GM12878 (cell line): ENCODE results near the gene FOXI3.

ENCODE experiments used
- ATF7 ChIP-seq: fragments of 450-650 bp; IDR thresholded peaks from 2 replicates; pipeline ENCODE4 v1.6.1; 2016; ENCODE audit warnings: low read depth, mild to moderate bottlenecking
- E2F4 ChIP-seq: IDR thresholded peaks from 2 replicates; pipeline ENCODE4 v1.6.1; 2012; ENCODE audit warnings: low read depth, low read length, improper control_type of control experiment
- ELK1 ChIP-seq: IDR thresholded peaks from 2 replicates; pipeline ENCODE4 v1.6.1; 2012; ENCODE audit warnings: low read depth, low read length, improper control_type of control experiment
- EZH2 ChIP-seq: IDR thresholded peaks from 2 replicates; pipeline ENCODE4 v1.6.1; 2012; ENCODE audit warnings: low read depth, mild to moderate bottlenecking, control low read depth, inconsistent platforms, low read length, borderline replicate concordance; ENCODE audit not compliant: control insufficient read depth
- REST ChIP-seq: IDR thresholded peaks from 2 replicates; pipeline ENCODE4 v1.6.1; 2012; ENCODE audit warnings: mild to moderate bottlenecking, low read depth, low read length
- ZNF274 ChIP-seq: IDR thresholded peaks from one replicate; pipeline ENCODE4 v1.8.0; 2011; ENCODE audit not compliant: insufficient read length, insufficient read depth
- TF ChIP-seq, protein P1 (sequence below): fragments of 450-650 bp; IDR thresholded peaks from 2 replicates; pipeline ENCODE4 v1.6.1; 2017; ENCODE audit warnings: mild to moderate bottlenecking
- TF ChIP-seq, protein P2 (sequence below), 3 experiments: IDR thresholded peaks in 2 of 3; conservative IDR thresholded peaks in 1 of 3; 2 replicates each; pipeline ENCODE4 v1.5.1; 2011; ENCODE audit warnings: low read depth in 3 of 3, low read length in 3 of 3, mild to moderate bottlenecking in 3 of 3, control low read depth in 2 of 3, moderate library complexity in 2 of 3, inconsistent platforms in 1 of 3, mixed read lengths in 1 of 3; ENCODE audit not compliant: control insufficient read depth in 2 of 3, insufficient read depth in 1 of 3; ENCODE audit errors: extremely low read depth in 1 of 3

- TF ChIP-seq, protein P1, sequence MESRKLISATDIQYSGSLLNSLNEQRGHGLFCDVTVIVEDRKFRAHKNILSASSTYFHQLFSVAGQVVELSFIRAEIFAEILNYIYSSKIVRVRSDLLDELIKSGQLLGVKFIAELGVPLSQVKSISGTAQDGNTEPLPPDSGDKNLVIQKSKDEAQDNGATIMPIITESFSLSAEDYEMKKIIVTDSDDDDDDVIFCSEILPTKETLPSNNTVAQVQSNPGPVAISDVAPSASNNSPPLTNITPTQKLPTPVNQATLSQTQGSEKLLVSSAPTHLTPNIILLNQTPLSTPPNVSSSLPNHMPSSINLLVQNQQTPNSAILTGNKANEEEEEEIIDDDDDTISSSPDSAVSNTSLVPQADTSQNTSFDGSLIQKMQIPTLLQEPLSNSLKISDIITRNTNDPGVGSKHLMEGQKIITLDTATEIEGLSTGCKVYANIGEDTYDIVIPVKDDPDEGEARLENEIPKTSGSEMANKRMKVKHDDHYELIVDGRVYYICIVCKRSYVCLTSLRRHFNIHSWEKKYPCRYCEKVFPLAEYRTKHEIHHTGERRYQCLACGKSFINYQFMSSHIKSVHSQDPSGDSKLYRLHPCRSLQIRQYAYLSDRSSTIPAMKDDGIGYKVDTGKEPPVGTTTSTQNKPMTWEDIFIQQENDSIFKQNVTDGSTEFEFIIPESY, result no peak
- TF ChIP-seq ELK1, result no peak
- TF ChIP-seq, protein P2, sequence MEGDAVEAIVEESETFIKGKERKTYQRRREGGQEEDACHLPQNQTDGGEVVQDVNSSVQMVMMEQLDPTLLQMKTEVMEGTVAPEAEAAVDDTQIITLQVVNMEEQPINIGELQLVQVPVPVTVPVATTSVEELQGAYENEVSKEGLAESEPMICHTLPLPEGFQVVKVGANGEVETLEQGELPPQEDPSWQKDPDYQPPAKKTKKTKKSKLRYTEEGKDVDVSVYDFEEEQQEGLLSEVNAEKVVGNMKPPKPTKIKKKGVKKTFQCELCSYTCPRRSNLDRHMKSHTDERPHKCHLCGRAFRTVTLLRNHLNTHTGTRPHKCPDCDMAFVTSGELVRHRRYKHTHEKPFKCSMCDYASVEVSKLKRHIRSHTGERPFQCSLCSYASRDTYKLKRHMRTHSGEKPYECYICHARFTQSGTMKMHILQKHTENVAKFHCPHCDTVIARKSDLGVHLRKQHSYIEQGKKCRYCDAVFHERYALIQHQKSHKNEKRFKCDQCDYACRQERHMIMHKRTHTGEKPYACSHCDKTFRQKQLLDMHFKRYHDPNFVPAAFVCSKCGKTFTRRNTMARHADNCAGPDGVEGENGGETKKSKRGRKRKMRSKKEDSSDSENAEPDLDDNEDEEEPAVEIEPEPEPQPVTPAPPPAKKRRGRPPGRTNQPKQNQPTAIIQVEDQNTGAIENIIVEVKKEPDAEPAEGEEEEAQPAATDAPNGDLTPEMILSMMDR (IDR thresholded peaks at IDR 0.05 in 2 of 3, conservative IDR thresholded peaks at IDR 0.05 in 1 of 3; ENCODE audit: control insufficient read depth in 2 of 3, extremely low read depth in 1 of 3, insufficient read depth in 1 of 3, low read depth in 3 of 3, low read length in 3 of 3), result no peak
- no peak for TF ChIP-seq E2F4
- no peak for TF ChIP-seq EZH2
- TF ChIP-seq ATF7, result no peak
- TF ChIP-seq ZNF274, result no peak
- TF ChIP-seq REST, result no peak
These were observed 22.6 kb downstream of the FOXI3 start for GRCh38 chr2:88429929-88430328.
